CD4-positive, alpha-beta T cell treated with Interleukin-6 at 100 ng/mL for 8 hours (primary cell): Measurements from ENCODE around the gene TDO2.
"Not testable (repeated sequence)": the region's sequence is repeated elsewhere in the genome, so short reads cannot be mapped to it uniquely, and the experiment has no call there.

Experiments
- DNase-seq: peaks from one replicate; pipeline ENCODE4 v3.0.0-alpha.2; 2020; ENCODE audit warnings: mixed read lengths, low spot score

The TDO2 gene

GRCh38 chr4:155907556-155907955, 4.1 kb downstream of the TDO2 start:
- DNase-seq, result no peak

GRCh38 chr4:155908187-155909139, 5.0 kb downstream of the TDO2 start:
- no peak for DNase-seq

GRCh38 chr4:155909615-155910226, 6.2 kb downstream of the TDO2 start:
- DNase-seq, result no peak

GRCh38 chr4:155911905-155912304, 8.4 kb downstream of the TDO2 start:
- DNase-seq, result no peak

GRCh38 chr4:155914782-155915181, 11.3 kb downstream of the TDO2 start:
- DNase-seq, result no peak

GRCh38 chr4:155921597-155921996, 18.1 kb downstream of the TDO2 start:
- no peak for DNase-seq

GRCh38 chr4:155924637-155925036, 21.1 kb downstream of the TDO2 start:
- no peak for DNase-seq

GRCh38 chr4:155929833-155930232, 26.3 kb downstream of the TDO2 start:
- no peak for DNase-seq

- DNase-seq, result no peak
Measured at GRCh38 chr4:155930330-155930729, 26.8 kb downstream of the TDO2 start.

- no peak for DNase-seq
Measured at GRCh38 chr4:155931634-155932033, 28.1 kb downstream of the TDO2 start.

GRCh38 chr4:155934634-155935033, 31.1 kb downstream of the TDO2 start:
- not testable (repeated sequence) for DNase-seq

- DNase-seq, result no peak
Measured at GRCh38 chr4:155935389-155935986, 32.0 kb downstream of the TDO2 start.

- no peak for DNase-seq
Measured at GRCh38 chr4:155941085-155941790, 37.7 kb downstream of the TDO2 start.

- DNase-seq, result no peak
Measured at GRCh38 chr4:155941820-155942219, 38.3 kb downstream of the TDO2 start.

GRCh38 chr4:155943605-155944291, 40.3 kb downstream of the TDO2 start:
- no peak for DNase-seq

GRCh38 chr4:155944516-155944915, 41.0 kb downstream of the TDO2 start:
- no peak for DNase-seq

GRCh38 chr4:155946486-155946885, 43.0 kb downstream of the TDO2 start:
- DNase-seq, result no peak

- no peak for DNase-seq
Measured at GRCh38 chr4:155948541-155948940, 45.0 kb downstream of the TDO2 start.

- DNase-seq, result no peak
Measured at GRCh38 chr4:155950461-155950860, 47.0 kb downstream of the TDO2 start.

GRCh38 chr4:155952501-155952901, 49.0 kb downstream of the TDO2 start:
- no peak for DNase-seq
